HAP-1 (cell line): Measurements from ENCODE around the gene TULP3.
"Not testable (repeated sequence)": the region's sequence is repeated elsewhere in the genome, so short reads cannot be mapped to it uniquely, and the experiment has no call there.

Experiments used
- DNase-seq, 2 experiments: peaks; one replicate each; pipeline ENCODE4 v3.0.0-alpha.2; 2016 to 2020; ENCODE audit warnings: low spot score in 2 of 2
- H3K27me3 ChIP-seq: fragments of 250-450 bp; sonication (Bioruptor Pico); 2 replicates; pipeline ENCODE4 v1.5.1; 2020; ENCODE audit warnings: low read depth, mild to moderate bottlenecking, moderate library complexity
- H3K36me3 ChIP-seq: fragments of 250-450 bp; sonication (Bioruptor Pico); replicated peaks from 2 replicates; pipeline ENCODE4 v1.5.1; 2020; ENCODE audit warnings: mild to moderate bottlenecking
- H3K4me1 ChIP-seq: fragments of 250-450 bp; sonication (Bioruptor Pico); 2 replicates; pipeline ENCODE4 v1.5.1; 2020; ENCODE audit warnings: mild to moderate bottlenecking
- H3K4me3 ChIP-seq: fragments of 250-450 bp; sonication (Bioruptor Pico); 2 replicates; pipeline ENCODE4 v1.5.1; 2020; ENCODE audit warnings: mild to moderate bottlenecking, moderate library complexity
- H3K9me3 ChIP-seq: fragments of 250-450 bp; sonication (Bioruptor Pico); 2 replicates; pipeline ENCODE4 v1.5.1; 2020; ENCODE audit warnings: mild to moderate bottlenecking, moderate library complexity
- in situ Hi-C: fragments of 300-500 bp; cut with MboI; formaldehyde crosslinking; loops from 3 replicates; pipeline ENCODE4 v1.14.3; 2020; ENCODE audit warnings: low sequenced_read_pairs, inconsistent platforms, mixed read lengths

TULP3 gene

GRCh38 chr12:2858944-2859421, 31.7 kb upstream of the TULP3 start:
- Histone ChIP-seq H3K4me3 (no peak overlapping the region), H3K9me3 (no peaks in the 10 kb centered on the region), H3K27me3 (no peaks in the 10 kb centered on the region), H3K4me1 (no peaks in the 10 kb centered on the region), H3K36me3 (peaks cover 63% of the 10 kb centered on the region)
- no peak for DNase-seq
- in situ Hi-C loops = no loop called here

GRCh38 chr12:2860170-2860569, 30.5 kb upstream of the TULP3 start:
- in situ Hi-C loops = no loop called here
- Histone ChIP-seq H3K36me3 (peaks cover 75% of the 10 kb centered on the region), H3K4me3 (no peak overlapping the region), H3K4me1 (no peaks in the 10 kb centered on the region), H3K27me3 (no peaks in the 10 kb centered on the region), H3K9me3 (no peaks in the 10 kb centered on the region)
- DNase-seq = no peak

GRCh38 chr12:2862876-2863275, 27.8 kb upstream of the TULP3 start:
- H3K27me3 ChIP-seq = no peaks in the 10 kb centered on the region
- H3K4me1 ChIP-seq = no peaks in the 10 kb centered on the region
- H3K9me3 ChIP-seq = no peaks in the 10 kb centered on the region
- in situ Hi-C loops = no loop called here
- DNase-seq = no peak
- peaks cover 94% of the 10 kb centered on the region for H3K36me3 ChIP-seq
- no peak overlapping the region for H3K4me3 ChIP-seq

GRCh38 chr12:2863402-2863801, 27.3 kb upstream of the TULP3 start:
- in situ Hi-C loops, H3K4me3 ChIP-seq, H3K4me1 ChIP-seq, DNase-seq, H3K27me3 ChIP-seq, H3K9me3 ChIP-seq: not testable (repeated sequence)
- peaks cover 94% of the 10 kb centered on the region for H3K36me3 ChIP-seq

- no peak for DNase-seq
- H3K4me1 ChIP-seq = no peaks in the 10 kb centered on the region
- no peaks in the 10 kb centered on the region for H3K27me3 ChIP-seq
- in situ Hi-C loops = no loop called here
- H3K36me3 ChIP-seq = peaks cover 94% of the 10 kb centered on the region
- no peak overlapping the region for H3K4me3 ChIP-seq
- no peaks in the 10 kb centered on the region for H3K9me3 ChIP-seq
These were observed 26.5 kb upstream of the TULP3 start for GRCh38 chr12:2864198-2864597.

- DNase-seq, H3K9me3 ChIP-seq, H3K4me3 ChIP-seq, H3K4me1 ChIP-seq, in situ Hi-C loops, H3K27me3 ChIP-seq: not testable (repeated sequence)
- peaks cover 92% of the 10 kb centered on the region for H3K36me3 ChIP-seq
These were observed 21.6 kb upstream of the TULP3 start for GRCh38 chr12:2868986-2869632.

- H3K9me3 ChIP-seq = no peaks in the 10 kb centered on the region
- peak in 1 of 2 experiments; percentile 36 for DNase-seq
- H3K4me3 ChIP-seq = peak overlapping the region; percentile 73
- H3K36me3 ChIP-seq = peaks cover 57% of the 10 kb centered on the region
- H3K4me1 ChIP-seq = peaks cover 16% of the 10 kb centered on the region
- H3K27me3 ChIP-seq = no peaks in the 10 kb centered on the region
- in situ Hi-C loops = no loop called here
These were observed 14.2 kb upstream of the TULP3 start for GRCh38 chr12:2876431-2877046.

- Histone ChIP-seq H3K27me3 (no peaks in the 10 kb centered on the region), H3K9me3 (no peaks in the 10 kb centered on the region), H3K36me3 (peaks cover 50% of the 10 kb centered on the region), H3K4me3 (peak within 1 kb of the TSS; percentile 73), H3K4me1 (peaks cover 16% of the 10 kb centered on the region)
- DNase-seq = peak; percentile 81 to 92
- in situ Hi-C loops = no loop called here
These were observed 13.4 kb upstream of the TULP3 start, which contains the start of the genes FOXM1 and RHNO1 for GRCh38 chr12:2877047-2877952. FOXM1 (minus strand) TSS chr12:2877174; CDS start chr12:2874478, 2,696 bp downstream. RHNO1 (plus strand) TSS chr12:2877223; CDS start chr12:2885367, 8,144 bp downstream.

- in situ Hi-C loops = no loop called here
- Histone ChIP-seq H3K9me3 (no peaks in the 10 kb centered on the region), H3K4me1 (peaks cover 16% of the 10 kb centered on the region), H3K27me3 (no peaks in the 10 kb centered on the region), H3K36me3 (peaks cover 41% of the 10 kb centered on the region), H3K4me3 (peak overlapping the region; percentile 73)
- peak; percentile 69 to 98 for DNase-seq
These were observed 12.5 kb upstream of the TULP3 start for GRCh38 chr12:2877953-2878732.

- Histone ChIP-seq H3K4me3 (no peak overlapping the region), H3K9me3 (no peaks in the 10 kb centered on the region), H3K27me3 (no peaks in the 10 kb centered on the region), H3K4me1 (peaks cover 12% of the 10 kb centered on the region), H3K36me3 (peaks cover 29% of the 10 kb centered on the region)
- no peak for DNase-seq
- in situ Hi-C loops = no loop called here
These were observed 10.8 kb upstream of the TULP3 start for GRCh38 chr12:2879853-2880252.

- no peak overlapping the region for H3K4me3 ChIP-seq
- H3K27me3 ChIP-seq = no peaks in the 10 kb centered on the region
- no peak for DNase-seq
- H3K36me3 ChIP-seq = peaks cover 46% of the 10 kb centered on the region
- H3K4me1 ChIP-seq = no peaks in the 10 kb centered on the region
- in situ Hi-C loops = loop anchor here (5.0 kb wide), 1 partner anchor 72 kb away; the partner anchor contains the start of gene TEAD4
- no peaks in the 10 kb centered on the region for H3K9me3 ChIP-seq
These were observed 5.9 kb upstream of the TULP3 start for GRCh38 chr12:2884810-2885209.

GRCh38 chr12:2886768-2887450, 3.8 kb upstream of the TULP3 start:
- in situ Hi-C loops = loop anchor here (5.0 kb wide), 1 partner anchor 70 kb away; the partner anchor contains the start of gene TEAD4
- Histone ChIP-seq H3K4me3 (no peak overlapping the region), H3K36me3 (peaks cover 29% of the 10 kb centered on the region), H3K4me1 (peaks cover 4% of the 10 kb centered on the region; the same call in 1 of the 2 replicates), H3K27me3 (no peaks in the 10 kb centered on the region), H3K9me3 (no peaks in the 10 kb centered on the region)
- no peak for DNase-seq
